GM18951 (cell line): ENCODE data around the gene CCDC51.
"Not testable (repeated sequence)": the region's sequence is repeated elsewhere in the genome, so short reads cannot be mapped to it uniquely, and the experiment has no call there.

Experiments used
- POLR2A ChIP-seq: IDR thresholded peaks from 4 replicates; pipeline ENCODE4 v1.6.1; 2011; ENCODE audit warnings: mild to moderate bottlenecking; ENCODE audit not compliant: insufficient read length, insufficient read depth; ENCODE audit errors: extremely low read depth
- in situ Hi-C: fragments of 300-500 bp; cut with MboI; formaldehyde crosslinking; loops from one replicate; pipeline ENCODE4 v1.12.0; 2022; ENCODE audit warnings: low sequenced_read_pairs, mixed read lengths, inconsistent platforms; ENCODE audit not compliant: unreplicated experiment

Gene CCDC51

DNA sequence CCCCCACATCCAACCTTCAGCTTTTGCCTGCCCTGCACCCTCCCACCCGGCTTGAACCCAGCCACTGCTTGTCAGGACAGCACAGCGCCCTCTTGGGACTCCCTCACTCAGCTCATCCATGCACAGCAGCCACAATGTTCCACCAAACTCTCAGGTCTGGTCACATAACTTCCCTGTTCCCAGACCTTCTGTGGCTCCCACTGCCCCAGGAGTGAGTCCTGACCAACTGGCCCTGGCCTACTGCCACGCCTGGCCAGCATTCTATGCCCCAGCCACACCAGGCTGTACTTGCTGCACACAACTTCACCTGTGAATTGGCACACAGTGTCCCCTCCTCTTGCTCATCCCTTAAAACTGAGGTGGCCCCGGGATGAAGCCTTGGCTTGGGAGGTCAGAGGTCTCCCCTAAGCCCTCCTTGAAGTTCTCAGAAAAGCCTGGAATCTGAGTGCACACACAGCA, 31.1 kb downstream of the CCDC51 start:
- in situ Hi-C loops, result no loop called here
- no peak for TF ChIP-seq POLR2A

DNA sequence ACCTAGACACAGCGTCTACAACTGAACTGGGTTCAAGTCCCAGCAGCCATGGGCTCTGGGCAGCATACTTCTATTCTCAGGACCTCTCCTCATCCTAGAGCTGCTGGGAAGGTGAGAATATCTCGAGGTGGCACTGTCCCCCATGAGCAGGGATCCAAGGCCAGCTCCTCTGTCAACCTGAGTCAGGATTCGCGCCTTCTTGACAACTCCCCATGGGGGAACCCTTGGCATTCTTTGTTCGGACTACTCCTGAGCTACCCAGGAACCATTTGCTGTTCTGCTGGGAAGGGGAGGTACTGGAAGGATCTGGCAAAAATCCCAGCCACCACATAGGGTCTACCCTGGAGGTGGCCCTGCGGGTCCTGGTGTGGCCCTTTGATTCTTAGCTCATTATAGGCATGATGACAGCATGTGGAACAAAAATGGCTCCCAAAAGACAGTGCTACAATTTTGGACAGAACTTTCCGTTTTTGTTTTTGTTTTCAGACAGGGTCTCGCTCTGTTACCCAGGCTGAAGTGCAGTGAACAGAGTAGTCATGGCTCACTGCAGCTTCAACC, 32.3 kb downstream of the CCDC51 start:
- in situ Hi-C loops, result no loop called here

GRCh38 chr3:48406443-48407431, 33.2 kb downstream of the CCDC51 start:
- in situ Hi-C loops, result no loop called here

More for the DNA sequence above, 32.3 kb downstream of the CCDC51 start:
- TF ChIP-seq POLR2A, result no peak

GRCh38 chr3:48405971-48406370, 33.9 kb downstream of the CCDC51 start:
- no peak for TF ChIP-seq POLR2A
- in situ Hi-C loops, result no loop called here

More at GRCh38 chr3:48406443-48407431, 33.2 kb downstream of the CCDC51 start:
- no peak for TF ChIP-seq POLR2A

- no peak for TF ChIP-seq POLR2A
- in situ Hi-C loops, result no loop called here
Measured at GRCh38 chr3:48405343-48405881, 34.5 kb downstream of the CCDC51 start.

DNA sequence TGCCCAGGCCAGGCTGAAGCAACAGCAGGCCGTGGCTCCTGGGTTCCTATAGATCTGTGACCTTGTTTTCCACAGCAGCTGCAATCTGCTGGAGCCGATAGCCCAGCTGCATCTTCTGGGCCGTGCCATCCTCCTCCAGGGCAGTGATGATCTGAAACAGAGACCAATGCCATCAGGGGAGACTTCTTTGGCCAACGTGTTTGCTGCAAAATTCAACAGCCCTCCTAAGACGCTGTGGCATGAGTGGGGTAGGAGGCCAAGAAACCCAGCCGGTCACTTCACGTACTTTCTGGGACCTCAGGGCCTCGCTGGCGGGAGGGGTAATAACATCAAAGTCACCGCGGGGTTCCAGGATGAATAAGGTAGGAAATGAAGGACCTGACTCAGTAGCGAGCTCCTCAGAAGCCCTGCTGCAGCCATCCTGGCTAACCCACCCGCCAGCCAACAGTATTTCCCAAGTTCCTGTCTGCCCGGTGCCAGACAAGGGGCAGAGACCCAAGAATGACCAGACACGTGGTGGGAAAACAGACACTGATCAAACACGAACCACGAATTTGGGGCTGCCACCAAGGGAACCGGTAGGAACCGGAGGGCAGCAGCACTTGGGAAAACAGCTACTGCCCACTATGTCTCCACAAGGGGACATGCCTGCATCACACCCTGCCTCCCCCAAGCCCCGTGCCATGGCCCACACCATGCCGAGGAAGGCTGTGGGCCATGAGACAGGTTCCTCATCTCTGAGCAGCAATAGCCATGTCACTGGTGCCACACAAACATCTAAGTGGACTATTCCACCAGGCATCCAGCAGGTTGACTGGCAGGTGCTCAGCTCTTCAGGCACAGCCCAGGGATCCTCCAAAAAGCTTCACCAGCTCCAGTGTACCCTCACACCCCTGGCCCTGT, 35.2 kb downstream of the CCDC51 start:
- in situ Hi-C loops, result no loop called here
- TF ChIP-seq POLR2A, result no peak

GRCh38 chr3:48403533-48404439, 36.1 kb downstream of the CCDC51 start:
- in situ Hi-C loops, result no loop called here
- TF ChIP-seq POLR2A, result no peak

- in situ Hi-C loops, result no loop called here
- TF ChIP-seq POLR2A, result no peak
Measured at GRCh38 chr3:48402907-48403306, 37.0 kb downstream of the CCDC51 start.

- no peak for TF ChIP-seq POLR2A
- in situ Hi-C loops, result no loop called here
Measured at GRCh38 chr3:48402281-48402732, 37.6 kb downstream of the CCDC51 start.

DNA sequence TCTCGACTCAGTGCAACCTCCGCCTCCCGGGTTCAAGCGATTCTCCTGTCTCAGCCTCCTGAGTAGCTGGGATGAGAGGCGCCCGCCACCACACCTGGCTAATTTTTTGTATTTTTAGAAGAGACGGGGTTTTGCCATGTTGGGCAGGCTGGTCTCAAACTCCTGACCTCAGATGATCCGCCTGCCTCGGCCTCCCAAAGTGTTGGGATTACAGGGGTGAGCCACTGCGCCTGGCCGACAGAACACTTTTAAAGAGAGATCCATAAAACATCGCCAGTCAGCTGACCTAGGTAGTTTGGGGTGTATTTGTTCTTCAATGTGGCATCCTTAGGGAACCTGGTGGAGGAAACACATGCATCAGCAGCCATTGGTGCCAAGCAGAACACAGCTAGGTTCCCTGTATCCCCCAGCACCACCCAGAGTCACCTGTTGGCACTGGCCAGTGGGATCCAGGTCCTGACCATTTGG, 38.5 kb downstream of the CCDC51 start:
- in situ Hi-C loops, result not testable (repeated sequence)

- in situ Hi-C loops, result no loop called here
- no peak for TF ChIP-seq POLR2A
Measured at GRCh38 chr3:48400824-48401433, 39.0 kb downstream of the CCDC51 start.
